HTERT RPE-1 (cell line): Measurements from ENCODE around the gene KMT2E.

Experiments used
- in situ Hi-C: fragments of 300-500 bp; cut with MboI; formaldehyde crosslinking; loops from 4 replicates; pipeline ENCODE4 v1.14.3; 2020; ENCODE audit warnings: low sequenced_read_pairs

Gene KMT2E

GRCh38 chr7:105068886-105069285, 54.9 kb downstream of the KMT2E start:
- in situ Hi-C loops: no loop called here

- in situ Hi-C loops: no loop called here
Observed at GRCh38 chr7:105073143-105073542, 59.1 kb downstream of the KMT2E start.

- in situ Hi-C loops: no loop called here
Observed at GRCh38 chr7:105079348-105079747, 65.3 kb downstream of the KMT2E start.

GRCh38 chr7:105084581-105084980, 70.6 kb downstream of the KMT2E start:
- in situ Hi-C loops: no loop called here

- in situ Hi-C loops: no loop called here
Observed at GRCh38 chr7:105086850-105087249, 72.8 kb downstream of the KMT2E start.

GRCh38 chr7:105087981-105088380, 74.0 kb downstream of the KMT2E start:
- in situ Hi-C loops: no loop called here

GRCh38 chr7:105088456-105088855, 74.5 kb downstream of the KMT2E start:
- in situ Hi-C loops: no loop called here

GRCh38 chr7:105094966-105095365, 81.0 kb downstream of the KMT2E start:
- in situ Hi-C loops: no loop called here

GRCh38 chr7:105096306-105096705, 82.3 kb downstream of the KMT2E start:
- in situ Hi-C loops: no loop called here

- in situ Hi-C loops: no loop called here
Observed at GRCh38 chr7:105097619-105098018, 83.6 kb downstream of the KMT2E start.

GRCh38 chr7:105098863-105099515, 85.0 kb downstream of the KMT2E start:
- in situ Hi-C loops: no loop called here

GRCh38 chr7:105101864-105102263, 87.9 kb downstream of the KMT2E start:
- in situ Hi-C loops: no loop called here

GRCh38 chr7:105102557-105103352, 88.8 kb downstream of the KMT2E start:
- in situ Hi-C loops: no loop called here

- in situ Hi-C loops: no loop called here
Observed at GRCh38 chr7:105105579-105105978, 91.6 kb downstream of the KMT2E start.

- in situ Hi-C loops: no loop called here
Observed at GRCh38 chr7:105106473-105106872, 92.5 kb downstream of the KMT2E start.

- in situ Hi-C loops: no loop called here
Observed at GRCh38 chr7:105107458-105107857, 93.5 kb downstream of the KMT2E start.

- in situ Hi-C loops: no loop called here
Observed at GRCh38 chr7:105112440-105113418, 98.7 kb downstream of the KMT2E start.

- in situ Hi-C loops: no loop called here
Observed at GRCh38 chr7:105118612-105119600, 104.9 kb downstream of the KMT2E start.

- in situ Hi-C loops: no loop called here
Observed at GRCh38 chr7:105122619-105123018, 108.6 kb downstream of the KMT2E start.

- in situ Hi-C loops: no loop called here
Observed at GRCh38 chr7:105125745-105126144, 111.7 kb downstream of the KMT2E start.
